Stomach (tissue), 4 donors: ENCODE results near the gene HLCS.

ENCODE experiments used
- POLR2A ChIP-seq, 4 donors: fragments of 450-650 bp; IDR thresholded peaks; one replicate each; pipeline ENCODE4 v1.6.1; 2016; ENCODE audit warnings: antibody characterized with exemption in 4 of 4, control low read depth in 2 of 4, mild to moderate bottlenecking in 1 of 4, moderate library complexity in 1 of 4
- TF ChIP-seq, protein P1 (sequence below), 7 experiments: fragments of 450-650 bp in 4 of 7; fragments of 200-600 bp in 3 of 7; sonication (generic) in 3 of 7; IDR thresholded peaks; one replicate each; pipeline ENCODE4 v1.5.1; 2016 to 2019; ENCODE audit warnings: antibody characterized with exemption in 7 of 7, control low read depth in 2 of 7, mild to moderate bottlenecking in 1 of 7

DNA sequence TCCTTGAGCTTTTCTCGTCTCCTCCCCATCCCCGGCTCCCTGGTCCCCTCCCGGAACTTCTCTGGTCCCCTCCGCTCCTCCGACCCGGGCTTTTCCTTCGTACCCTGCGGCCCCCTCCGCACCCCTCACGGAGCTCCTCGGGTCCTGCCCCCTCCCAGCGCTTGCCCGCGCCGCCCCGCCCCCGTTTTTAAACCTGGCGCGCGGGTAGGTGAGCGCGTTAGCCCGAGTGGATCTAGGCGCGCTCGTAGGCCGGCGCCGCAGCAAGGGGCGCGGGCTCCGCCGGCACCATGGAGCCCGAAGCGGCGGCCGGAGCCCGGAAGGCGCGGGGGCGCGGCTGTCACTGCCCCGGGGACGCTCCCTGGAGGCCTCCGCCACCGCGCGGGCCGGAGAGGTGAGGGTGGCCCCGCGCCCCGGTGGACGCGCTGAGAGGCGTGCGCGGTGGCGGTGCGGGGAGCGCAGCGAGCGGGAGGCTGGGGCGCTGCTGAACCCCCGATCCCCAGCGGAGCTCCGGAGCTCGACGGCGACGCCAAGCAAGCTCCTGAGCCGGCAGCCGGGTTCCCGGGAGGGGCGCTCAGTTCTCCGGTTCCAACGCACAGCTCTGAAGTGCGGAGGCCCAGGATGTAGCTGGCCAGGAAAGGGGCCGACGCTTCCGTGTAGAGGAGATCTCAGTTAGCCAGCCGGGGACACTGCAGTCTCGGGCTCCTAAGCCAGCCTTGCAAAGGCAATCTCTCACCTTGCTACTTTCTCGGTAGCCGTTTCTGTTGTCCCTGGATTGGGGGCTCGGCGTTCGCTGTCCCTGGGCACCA is 40.2 kb upstream of the HLCS start, which contains the start of gene RIPPLY3:
- TF ChIP-seq, protein P1, sequence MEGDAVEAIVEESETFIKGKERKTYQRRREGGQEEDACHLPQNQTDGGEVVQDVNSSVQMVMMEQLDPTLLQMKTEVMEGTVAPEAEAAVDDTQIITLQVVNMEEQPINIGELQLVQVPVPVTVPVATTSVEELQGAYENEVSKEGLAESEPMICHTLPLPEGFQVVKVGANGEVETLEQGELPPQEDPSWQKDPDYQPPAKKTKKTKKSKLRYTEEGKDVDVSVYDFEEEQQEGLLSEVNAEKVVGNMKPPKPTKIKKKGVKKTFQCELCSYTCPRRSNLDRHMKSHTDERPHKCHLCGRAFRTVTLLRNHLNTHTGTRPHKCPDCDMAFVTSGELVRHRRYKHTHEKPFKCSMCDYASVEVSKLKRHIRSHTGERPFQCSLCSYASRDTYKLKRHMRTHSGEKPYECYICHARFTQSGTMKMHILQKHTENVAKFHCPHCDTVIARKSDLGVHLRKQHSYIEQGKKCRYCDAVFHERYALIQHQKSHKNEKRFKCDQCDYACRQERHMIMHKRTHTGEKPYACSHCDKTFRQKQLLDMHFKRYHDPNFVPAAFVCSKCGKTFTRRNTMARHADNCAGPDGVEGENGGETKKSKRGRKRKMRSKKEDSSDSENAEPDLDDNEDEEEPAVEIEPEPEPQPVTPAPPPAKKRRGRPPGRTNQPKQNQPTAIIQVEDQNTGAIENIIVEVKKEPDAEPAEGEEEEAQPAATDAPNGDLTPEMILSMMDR (IDR thresholded peaks at IDR 0.05): no peak
- TF ChIP-seq POLR2A (IDR thresholded peaks at IDR 0.05): no peak
